ENCODE measurements around the gene B4GALNT2. TPM values are rescaled to one million over a fixed set of nuclear protein-coding genes. Genes with fewer than 3 reads are reported as not detected.
A peak's percentile ranks its signal among the peaks of the same experiment; 100 is the strongest.

B4GALNT2 gene
- total and polyA plus RNA-seq, 2 donors (not counting 1 experiment from before 2014, with no cell fraction given) = 0.12 TPM; not detected in 1

- WGBS (ENCODE audit: insufficient coverage) = 95% methylated on average over 15 of the region's 15 CpGs
- Mint-ChIP-seq H3K4me1 (peaks cover 64% of the 10 kb centered on the region), H3K4me3 (peak overlapping the region; percentile 51), H3K27ac (peak overlapping the region; percentile 85), H3K27me3 (no peaks in the 10 kb centered on the region), H3K9me3 (ENCODE audit: insufficient read depth) (no peaks in the 10 kb centered on the region)
- ATAC-seq (ENCODE audit: low read depth) (no peak), DNase-seq (no peak)
- intact Hi-C loops (cut with micrococcal nuclease) = loop anchor here (1.0 kb wide), 1 partner anchor 28 kb away; no protein-coding TSS in a partner anchor
- Histone ChIP-seq H3K27ac (ENCODE audit: low read length in 2 of 2) (peak overlapping the region; percentile 90 to 93), H3K4me3 (ENCODE audit: control extremely low read depth in 1 of 5, extremely low read depth in 1 of 5, insufficient read depth in 1 of 5, low read depth in 2 of 5, low read length in 4 of 5) (no peak overlapping the region), H4K20me1 (ENCODE audit: control insufficient read depth, insufficient read depth, low read length, poor library complexity, severe bottlenecking) (peaks cover 3% of the 10 kb centered on the region), H3K9ac (ENCODE audit: low read length) (no peak overlapping the region), H3K36me3 (replicated peaks in 1 of 2; ENCODE audit: control extremely low read depth in 1 of 2, control insufficient read depth in 1 of 2, extremely low read depth in 1 of 2, insufficient read depth in 2 of 2, low read length in 1 of 2) (peaks cover 3 to 19% of the 10 kb centered on the region in 2 experiments), H3K4me1 (ENCODE audit: control insufficient read depth in 2 of 2, insufficient read depth in 2 of 2, low read length in 2 of 2) (peaks cover 72 to 79% of the 10 kb centered on the region in 2 donors), H3K27me3 (replicated peaks in 1 of 4; ENCODE audit: control extremely low read depth in 1 of 4, control insufficient read depth in 3 of 4, insufficient read depth in 4 of 4, low read length in 3 of 4) (peaks cover 0 to 15% (median 6%) of the 10 kb centered on the region in 4 experiments), H2AFZ (ENCODE audit: insufficient read depth, low read depth, low read length, poor library complexity, severe bottlenecking) (no peak overlapping the region), H3K9me3 (ENCODE audit: control extremely low read depth in 1 of 3, control insufficient read depth in 2 of 3, insufficient read depth in 1 of 3, low read length in 2 of 3) (peaks cover 0 to 12% (median 0%) of the 10 kb centered on the region in 3 donors), H3K79me2 (ENCODE audit: control insufficient read depth, insufficient read depth, low read length) (peaks cover 24% of the 10 kb centered on the region), H3K4me2 (replicated peaks; ENCODE audit: low read depth, low read length, poor library complexity, severe bottlenecking) (peak overlapping the region; percentile 81)
- TF ChIP-seq EZH2 (IDR thresholded peaks at IDR 0.05; ENCODE audit: borderline replicate concordance, insufficient read depth, low read depth, low read length, poor library complexity, severe bottlenecking) (no peak), CTCF (IDR thresholded peaks at IDR 0.05) (no peak)
- ChIA-PET CTCF (interaction anchor here (0.6 to 6.1 kb wide), 3 partner anchors 28 to 137 kb away, joined by 3 to 57 read pairs (median 20); no protein-coding TSS in a partner anchor), POLR2A (interaction anchor here (3.4 kb wide), 1 partner anchor 27 kb away, joined by 45 read pairs; no protein-coding TSS in a partner anchor)
These were observed 87.4 kb downstream of the B4GALNT2 start for GRCh38 chr17:49219987-49220386.

- Mint-ChIP-seq H3K27ac (peak overlapping the region; percentile 62), H3K27me3 (peaks cover 4% of the 10 kb centered on the region), H3K9me3 (ENCODE audit: insufficient read depth) (no peaks in the 10 kb centered on the region), H3K4me1 (peaks cover 53% of the 10 kb centered on the region), H3K4me3 (peak overlapping the region; percentile 87)
- ATAC-seq (ENCODE audit: low read depth) = no peak
- Histone ChIP-seq H3K9ac (ENCODE audit: low read length) (peak overlapping the region; percentile 57), H3K79me2 (ENCODE audit: control insufficient read depth, insufficient read depth, low read length) (no peaks in the 10 kb centered on the region), H3K4me3 (ENCODE audit: control extremely low read depth in 1 of 5, extremely low read depth in 1 of 5, insufficient read depth in 1 of 5, low read depth in 2 of 5, low read length in 4 of 5) (no peak overlapping the region), H3K4me1 (ENCODE audit: control insufficient read depth in 2 of 2, insufficient read depth in 2 of 2, low read length in 2 of 2) (peaks cover 55 to 63% of the 10 kb centered on the region in 2 donors), H3K27me3 (replicated peaks in 1 of 4; ENCODE audit: control extremely low read depth in 1 of 4, control insufficient read depth in 3 of 4, insufficient read depth in 4 of 4, low read length in 3 of 4) (peaks cover 0 to 16% (median 7%) of the 10 kb centered on the region in 4 experiments), H3K9me3 (ENCODE audit: control extremely low read depth in 1 of 3, control insufficient read depth in 2 of 3, insufficient read depth in 1 of 3, low read length in 2 of 3) (peaks cover 0 to 12% (median 0%) of the 10 kb centered on the region in 3 donors), H3K36me3 (replicated peaks in 1 of 2; ENCODE audit: control extremely low read depth in 1 of 2, control insufficient read depth in 1 of 2, extremely low read depth in 1 of 2, insufficient read depth in 2 of 2, low read length in 1 of 2) (peaks cover 0 to 12% of the 10 kb centered on the region in 2 experiments), H2AFZ (ENCODE audit: insufficient read depth, low read depth, low read length, poor library complexity, severe bottlenecking) (no peak overlapping the region), H3K27ac (ENCODE audit: low read length in 2 of 2) (no peak overlapping the region), H4K20me1 (ENCODE audit: control insufficient read depth, insufficient read depth, low read length, poor library complexity, severe bottlenecking) (peaks cover 5% of the 10 kb centered on the region), H3K4me2 (replicated peaks; ENCODE audit: low read depth, low read length, poor library complexity, severe bottlenecking) (peak overlapping the region; percentile 85)
- intact Hi-C loops (cut with micrococcal nuclease) = no loop called here
- TF ChIP-seq EZH2 (IDR thresholded peaks at IDR 0.05; ENCODE audit: borderline replicate concordance, insufficient read depth, low read depth, low read length, poor library complexity, severe bottlenecking) = no peak
- no peak for TF ChIP-seq CTCF (IDR thresholded peaks at IDR 0.05)
- DNase-seq = no peak
- ChIA-PET POLR2A (interaction anchor here (1.4 kb wide), 1 partner anchor 31 kb away, joined by 4 read pairs; no protein-coding TSS in a partner anchor), CTCF (interaction anchor here (0.9 to 6.1 kb wide), 10 partner anchors 9 to 42 kb away, joined by 3 to 57 read pairs (median 7); partner anchors contain the start of genes ABI3 and GNGT2)
- WGBS (ENCODE audit: insufficient coverage) = 24% methylated on average over 4 of the region's 9 CpGs
These were observed 90.6 kb downstream of the B4GALNT2 start for GRCh38 chr17:49223168-49223516.
